KOPT-K1 (cell line): Measurements from ENCODE around the gene MROH2A.

Experiments
- H3K27ac ChIP-seq: fragments of 200-600 bp; sonication (generic); 2 replicates; pipeline ENCODE4 v1.5.1; 2016; ENCODE audit warnings: antibody characterized with exemption, mild to moderate bottlenecking, low read depth, low read length; ENCODE audit not compliant: poor library complexity, severe bottlenecking
- H3K36me3 ChIP-seq: fragments of 200-600 bp; sonication (generic); 2 replicates; pipeline ENCODE4 v1.5.1; 2017; ENCODE audit warnings: antibody characterized with exemption, mild to moderate bottlenecking, low read length, moderate library complexity; ENCODE audit not compliant: insufficient read depth
- H3K9me3 ChIP-seq: fragments of 200-600 bp; sonication (generic); 2 replicates; pipeline ENCODE4 v1.5.1; 2017; ENCODE audit warnings: antibody characterized with exemption, low read length, mild to moderate bottlenecking; ENCODE audit not compliant: insufficient read depth, poor library complexity, severe bottlenecking

Gene MROH2A

GRCh38 chr2:233791151-233791882, 13.2 kb downstream of the MROH2A start:
- Histone ChIP-seq H3K36me3 (no peaks in the 10 kb centered on the region), H3K9me3 (peaks cover 1% of the 10 kb centered on the region), H3K27ac (no peak overlapping the region)

GRCh38 chr2:233791883-233792329, 13.8 kb downstream of the MROH2A start:
- H3K36me3 ChIP-seq: no peaks in the 10 kb centered on the region
- H3K9me3 ChIP-seq: no peaks in the 10 kb centered on the region
- no peak overlapping the region for H3K27ac ChIP-seq

GRCh38 chr2:233792720-233793119, 14.6 kb downstream of the MROH2A start:
- H3K27ac ChIP-seq: no peak overlapping the region
- no peaks in the 10 kb centered on the region for H3K36me3 ChIP-seq
- no peaks in the 10 kb centered on the region for H3K9me3 ChIP-seq

GRCh38 chr2:233793465-233794127, 15.5 kb downstream of the MROH2A start:
- H3K27ac ChIP-seq: no peak overlapping the region
- no peaks in the 10 kb centered on the region for H3K36me3 ChIP-seq
- no peaks in the 10 kb centered on the region for H3K9me3 ChIP-seq

GRCh38 chr2:233794128-233794658, 16.1 kb downstream of the MROH2A start:
- no peak overlapping the region for H3K27ac ChIP-seq
- no peaks in the 10 kb centered on the region for H3K36me3 ChIP-seq
- H3K9me3 ChIP-seq: no peaks in the 10 kb centered on the region

GRCh38 chr2:233795735-233796171, 17.6 kb downstream of the MROH2A start:
- Histone ChIP-seq H3K36me3 (no peaks in the 10 kb centered on the region), H3K9me3 (no peaks in the 10 kb centered on the region), H3K27ac (no peak overlapping the region)

- Histone ChIP-seq H3K36me3 (no peaks in the 10 kb centered on the region), H3K9me3 (no peaks in the 10 kb centered on the region), H3K27ac (no peak overlapping the region)
Observed at GRCh38 chr2:233796254-233796653, 18.1 kb downstream of the MROH2A start.

GRCh38 chr2:233798335-233799086, 20.4 kb downstream of the MROH2A start:
- no peaks in the 10 kb centered on the region for H3K9me3 ChIP-seq
- H3K36me3 ChIP-seq: no peaks in the 10 kb centered on the region
- no peak overlapping the region for H3K27ac ChIP-seq

- H3K36me3 ChIP-seq: no peaks in the 10 kb centered on the region
- H3K9me3 ChIP-seq: no peaks in the 10 kb centered on the region
- H3K27ac ChIP-seq: no peak overlapping the region
Observed at GRCh38 chr2:233799087-233799665, 21.0 kb downstream of the MROH2A start.

- H3K27ac ChIP-seq: no peak overlapping the region
- H3K9me3 ChIP-seq: no peaks in the 10 kb centered on the region
- no peaks in the 10 kb centered on the region for H3K36me3 ChIP-seq
Observed at GRCh38 chr2:233799716-233800115, 21.6 kb downstream of the MROH2A start.

- no peaks in the 10 kb centered on the region for H3K36me3 ChIP-seq
- H3K27ac ChIP-seq: no peak overlapping the region
- H3K9me3 ChIP-seq: no peaks in the 10 kb centered on the region
Observed at GRCh38 chr2:233800208-233800607, 22.1 kb downstream of the MROH2A start.

- Histone ChIP-seq H3K27ac (no peak overlapping the region), H3K9me3 (no peaks in the 10 kb centered on the region), H3K36me3 (no peaks in the 10 kb centered on the region)
Observed at GRCh38 chr2:233801357-233802131, 23.4 kb downstream of the MROH2A start.

- Histone ChIP-seq H3K9me3 (no peaks in the 10 kb centered on the region), H3K27ac (no peak overlapping the region), H3K36me3 (no peaks in the 10 kb centered on the region)
Observed at GRCh38 chr2:233802132-233802815, 24.1 kb downstream of the MROH2A start.
